Measurements from ENCODE around the gene RILPL2.
"Not testable (repeated sequence)": the region's sequence is repeated elsewhere in the genome, so short reads cannot be mapped to it uniquely, and the experiment has no call there.

Gene RILPL2

GRCh38 chr12:123449249-123449733 is 12.8 kb upstream of the RILPL2 start:
- DNase-seq: no peak

GRCh38 chr12:123446333-123446713 is 9.8 kb upstream of the RILPL2 start:
- DNase-seq: no peak

DNA sequence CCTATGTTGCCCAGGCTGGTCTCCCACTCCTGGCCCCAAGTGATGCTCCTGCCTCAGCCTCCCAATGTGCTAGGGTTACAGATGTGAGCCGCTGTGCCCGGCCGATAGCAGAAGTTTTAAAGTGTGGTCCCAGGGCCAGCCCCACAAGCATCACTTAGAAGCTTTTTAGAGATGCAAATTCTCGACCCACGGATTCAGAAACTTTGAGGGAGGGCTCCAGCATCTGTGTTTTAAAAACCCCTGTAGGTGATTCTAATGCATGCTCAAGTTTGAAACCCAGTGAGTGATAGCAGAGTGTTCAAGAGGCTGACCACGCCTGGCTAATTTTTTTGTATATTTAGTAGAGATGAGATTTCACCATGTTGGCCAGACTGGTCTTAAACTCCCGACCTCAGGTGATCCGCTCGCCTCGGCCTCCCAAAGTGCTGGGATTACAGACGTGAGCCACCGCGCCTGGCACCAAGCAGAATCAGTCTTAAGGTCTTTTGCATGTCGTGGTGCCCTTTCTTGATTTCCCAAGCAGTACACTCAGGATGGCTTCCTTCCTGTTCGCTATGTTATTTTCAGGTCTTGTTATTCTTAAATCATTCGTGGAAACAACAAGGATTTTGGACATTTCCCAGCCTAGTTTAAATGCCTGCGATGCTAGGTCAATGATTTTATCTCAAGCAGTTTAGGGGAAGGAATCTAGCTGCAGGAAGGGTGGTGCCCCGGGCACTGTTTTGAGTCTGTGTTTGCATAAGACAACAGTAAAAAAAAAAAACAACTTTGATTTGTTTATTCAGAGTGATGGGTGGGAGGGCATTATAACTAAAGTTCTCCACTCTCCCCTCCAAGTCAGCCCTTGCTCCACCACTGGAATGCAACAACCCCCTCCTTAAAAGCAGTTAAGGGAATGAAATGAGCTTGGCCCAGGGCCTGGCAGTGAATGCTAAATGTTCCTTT is 9.2 kb upstream of the RILPL2 start:
- no peak for DNase-seq

DNA sequence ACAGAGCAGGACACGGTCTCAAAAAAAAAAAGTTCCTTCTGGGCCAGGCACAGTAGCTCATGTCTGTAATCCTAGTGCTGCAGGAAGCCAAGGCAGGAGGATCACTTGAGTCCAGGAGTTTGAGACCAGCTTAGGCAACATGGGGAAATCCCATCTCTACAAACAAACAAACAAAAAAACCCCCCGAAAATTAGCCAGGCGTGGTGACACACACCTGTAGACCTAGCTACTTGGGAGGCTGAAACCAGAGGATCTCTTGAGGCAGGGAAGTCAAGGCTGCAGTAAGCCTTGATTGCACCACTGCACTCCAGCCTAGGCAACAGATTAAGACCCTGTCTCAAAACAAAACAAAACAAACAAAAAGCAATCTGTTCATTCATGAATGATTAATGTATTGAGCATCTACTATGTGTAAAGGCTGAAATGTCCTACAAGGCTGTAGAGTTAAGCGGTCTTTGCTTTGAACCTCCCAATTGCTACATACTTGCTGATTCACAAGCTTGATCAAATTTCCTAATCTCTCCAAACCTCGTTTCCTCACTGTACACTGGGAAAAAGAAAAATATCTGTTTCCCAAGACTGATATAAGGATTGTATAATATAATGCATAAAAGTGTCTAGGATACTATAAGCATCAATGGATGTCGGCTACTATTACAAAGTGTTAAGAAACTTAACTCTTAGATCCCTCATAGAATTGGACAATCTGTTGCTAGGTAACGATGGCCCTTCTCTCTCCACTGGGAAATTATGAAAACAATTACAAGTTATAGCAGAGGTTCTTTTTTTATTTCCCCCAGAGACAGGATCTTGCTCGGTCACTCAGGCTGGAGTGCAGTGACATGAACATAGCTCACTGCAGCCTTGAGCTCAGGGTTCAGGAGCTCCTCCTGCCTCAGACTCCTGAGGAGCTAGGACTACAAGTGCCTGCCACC is 7.9 kb upstream of the RILPL2 start:
- no peak for DNase-seq

DNA sequence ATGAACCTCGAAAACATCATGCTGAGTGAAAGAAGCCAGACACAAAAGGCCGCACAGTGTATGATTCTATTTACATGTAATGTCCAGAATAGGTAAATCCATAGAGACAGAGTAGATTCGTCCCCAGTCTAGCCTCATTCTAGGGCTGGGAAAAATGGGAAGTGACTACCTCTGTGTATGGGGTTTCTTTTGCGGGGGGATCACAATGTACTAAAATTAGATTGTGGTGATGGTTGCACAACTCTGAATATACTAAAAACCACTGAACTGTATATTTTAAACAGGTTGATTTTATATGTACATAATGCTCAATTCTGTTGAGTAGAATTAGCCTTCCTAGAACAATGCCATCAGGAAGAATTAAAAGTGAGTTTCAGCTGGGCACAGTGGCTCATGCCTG is 6.3 kb upstream of the RILPL2 start:
- no peak for DNase-seq

DNA sequence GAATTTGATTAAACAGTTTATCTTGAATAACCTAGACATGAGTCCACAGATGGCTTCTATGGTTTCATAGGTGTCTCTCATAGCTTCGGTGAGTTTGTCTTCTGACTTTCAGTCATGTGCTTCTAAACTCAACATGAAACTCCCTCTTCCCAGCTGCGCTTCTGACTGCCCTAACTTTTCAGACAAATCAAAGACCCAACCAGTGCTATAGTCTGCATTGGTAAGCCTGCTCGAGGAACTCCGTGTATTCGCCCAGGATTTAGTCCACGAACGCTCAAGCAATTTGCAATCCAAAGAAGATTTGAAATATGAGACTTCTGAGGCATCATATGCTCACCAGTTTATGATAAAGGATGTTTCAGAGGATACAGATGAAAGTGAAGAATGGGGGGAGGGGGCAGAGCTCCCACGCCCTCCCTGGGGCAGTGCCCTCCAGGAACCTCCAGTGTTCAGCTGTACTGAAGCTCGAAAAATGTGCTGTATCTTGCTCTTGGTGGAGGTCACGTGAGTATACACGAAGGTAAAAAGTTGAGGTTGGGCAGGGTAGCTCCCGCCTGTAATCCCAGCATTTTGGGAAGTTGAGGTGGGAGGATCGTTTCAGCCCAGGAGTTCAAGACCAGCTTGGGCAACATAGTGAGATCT is 5.2 kb upstream of the RILPL2 start:
- no peak for DNase-seq

- no peak for DNase-seq
Observed at GRCh38 chr12:123435636-123436016, 858 bp downstream of the RILPL2 start.

GRCh38 chr12:123433615-123434014 is 2.9 kb downstream of the RILPL2 start:
- no peak for DNase-seq

GRCh38 chr12:123431951-123432817 is 4.3 kb downstream of the RILPL2 start:
- DNase-seq: not testable (repeated sequence)

DNA sequence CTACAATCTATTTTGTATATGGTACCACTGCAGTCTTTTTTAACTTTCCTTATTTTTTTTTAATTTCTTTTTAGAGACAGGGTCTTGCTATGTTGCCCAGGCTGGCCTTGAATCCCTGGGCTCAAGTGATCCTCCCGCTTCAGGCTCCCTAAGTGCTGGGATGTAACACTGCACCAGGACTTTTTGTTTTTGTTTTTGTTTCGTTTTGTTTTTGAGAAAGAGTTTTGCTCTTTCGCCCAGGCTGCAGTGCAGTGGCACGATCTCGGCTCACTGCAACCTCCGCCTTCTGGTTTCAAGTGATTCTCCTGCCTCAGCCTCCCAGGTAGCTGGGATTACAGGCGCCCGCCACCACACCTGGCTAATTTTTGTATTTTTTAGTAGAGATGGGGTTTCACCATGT is 7.4 kb downstream of the RILPL2 start:
- not testable (repeated sequence) for DNase-seq

GRCh38 chr12:123428591-123428990 is 7.9 kb downstream of the RILPL2 start:
- DNase-seq: no peak

- DNase-seq: no peak
Observed at GRCh38 chr12:123427036-123427769, 9.3 kb downstream of the RILPL2 start.

- no peak for DNase-seq
Observed at GRCh38 chr12:123421314-123421713, 15.2 kb downstream of the RILPL2 start.

DNA sequence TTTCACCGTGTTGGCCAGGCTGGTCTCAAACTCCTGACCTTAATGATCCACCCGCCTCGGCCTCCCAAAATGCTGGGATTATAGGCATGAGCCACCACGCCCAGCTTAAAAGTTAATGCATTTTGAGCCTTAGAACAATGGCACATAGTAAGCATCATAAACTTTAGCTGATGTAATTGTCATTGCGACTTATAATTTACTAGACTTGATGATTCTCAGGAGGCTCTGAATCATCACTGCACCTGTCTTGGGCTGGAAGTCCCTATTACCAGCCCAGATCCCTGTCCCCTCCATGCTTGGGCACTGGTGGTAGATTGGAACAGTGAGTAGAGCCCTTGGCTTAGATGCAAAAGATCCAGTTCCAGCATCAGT is 26.5 kb downstream of the RILPL2 start:
- DNase-seq: no peak

DNA sequence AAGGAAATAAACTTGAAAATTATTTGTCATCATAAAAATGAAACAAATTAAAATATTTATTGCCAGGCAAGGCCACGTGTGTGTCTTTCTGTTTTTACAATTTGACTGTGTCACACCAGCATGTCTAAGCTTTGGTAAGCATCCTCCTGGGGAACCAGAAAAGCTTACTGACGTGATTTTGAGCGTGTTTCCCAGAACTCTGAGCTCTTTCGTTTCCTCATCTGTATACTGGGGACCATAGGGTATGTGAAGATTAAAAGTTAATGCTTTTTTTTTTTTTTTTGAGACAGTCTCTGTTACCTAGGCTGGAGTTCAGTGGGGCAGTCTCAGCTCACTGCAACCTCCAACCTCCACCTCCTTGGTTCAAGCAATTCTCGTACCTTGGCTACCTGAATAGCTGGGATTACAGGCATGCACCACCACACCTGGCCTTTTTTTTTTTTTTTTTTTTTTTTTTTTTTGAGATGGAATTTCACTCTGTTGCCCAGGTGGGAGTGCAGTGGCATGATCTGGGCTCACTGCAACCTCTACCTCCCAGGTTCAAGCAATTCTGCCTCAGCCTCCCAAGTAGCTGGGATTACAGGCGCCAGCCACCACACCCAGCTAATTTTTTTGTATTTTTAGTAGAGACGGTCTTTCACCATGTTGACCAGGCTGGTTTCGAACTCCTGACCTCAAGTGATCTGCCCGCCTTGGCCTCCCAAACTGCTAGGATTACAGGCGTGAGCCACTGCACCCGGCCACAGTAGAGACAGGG is 27.0 kb downstream of the RILPL2 start:
- not testable (repeated sequence) for DNase-seq

DNA sequence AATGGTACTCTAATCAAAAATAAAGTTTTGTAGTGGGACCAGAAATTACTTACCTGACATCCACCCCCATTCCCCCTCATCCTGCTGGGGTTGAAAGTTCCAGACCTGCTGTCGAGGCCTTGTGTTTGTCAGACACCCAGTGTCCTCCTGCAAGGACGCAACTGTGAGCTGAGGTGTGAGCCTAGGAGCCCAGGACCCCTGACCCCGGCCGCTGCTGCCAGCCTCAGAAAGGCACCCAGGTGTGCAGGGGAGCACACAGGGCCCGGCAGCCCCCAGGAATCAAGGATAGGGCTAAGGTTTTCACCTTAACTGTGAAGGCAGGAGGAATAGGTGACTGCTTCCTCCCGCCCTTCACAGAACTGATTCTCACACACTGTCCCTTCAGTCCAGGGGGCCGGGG is 27.9 kb downstream of the RILPL2 start:
- DNase-seq: not testable (repeated sequence)

- not testable (repeated sequence) for DNase-seq
Observed at GRCh38 chr12:123407934-123408333, 28.6 kb downstream of the RILPL2 start.

- not testable (repeated sequence) for DNase-seq
Observed at GRCh38 chr12:123407269-123407668, 29.2 kb downstream of the RILPL2 start.

- no peak for DNase-seq
Observed at GRCh38 chr12:123404581-123404980, 31.9 kb downstream of the RILPL2 start.
